ENCODE data around the gene PLTP.

Gene PLTP

GRCh38 chr20:45873409-45874103 is 38.4 kb downstream of the PLTP start:
- Histone ChIP-seq H3K27ac (no peak overlapping the region), H3K4me3 (no peak overlapping the region)
- DNase-seq (ENCODE audit: low spot score), result no peak
- no peak for TF ChIP-seq CTCF (IDR thresholded peaks at IDR 0.05)

- H3K4me3 ChIP-seq, result no peak overlapping the region
- no peak overlapping the region for H3K27ac ChIP-seq
- DNase-seq (ENCODE audit: low spot score), result no peak
- TF ChIP-seq CTCF (IDR thresholded peaks at IDR 0.05), result no peak
Measured at GRCh38 chr20:45872626-45873025, 39.3 kb downstream of the PLTP start.

- H3K4me3 ChIP-seq, result no peak overlapping the region
Measured at GRCh38 chr20:45867819-45868176, 44.2 kb downstream of the PLTP start.

GRCh38 chr20:45867136-45867818 is 44.7 kb downstream of the PLTP start:
- no peak for DNase-seq (ENCODE audit: low spot score)
- TF ChIP-seq CTCF (IDR thresholded peaks at IDR 0.05), result no peak
- no peak overlapping the region for H3K27ac ChIP-seq
- no peak overlapping the region for H3K4me3 ChIP-seq

More at GRCh38 chr20:45867819-45868176, 44.2 kb downstream of the PLTP start:
- no peak overlapping the region for H3K27ac ChIP-seq
- DNase-seq (ENCODE audit: low spot score), result no peak
- TF ChIP-seq CTCF (IDR thresholded peaks at IDR 0.05), result no peak

- no peak overlapping the region for H3K27ac ChIP-seq
- no peak overlapping the region for H3K4me3 ChIP-seq
- DNase-seq (ENCODE audit: low spot score), result no peak
- TF ChIP-seq CTCF (IDR thresholded peaks at IDR 0.05), result no peak
Measured at GRCh38 chr20:45866454-45866853, 45.5 kb downstream of the PLTP start.

GRCh38 chr20:45863543-45864470 is 48.1 kb downstream of the PLTP start:
- no peak for TF ChIP-seq CTCF (IDR thresholded peaks at IDR 0.05)
- no peak overlapping the region for H3K4me3 ChIP-seq
- no peak overlapping the region for H3K27ac ChIP-seq
- no peak for DNase-seq (ENCODE audit: low spot score)

Data from coronary artery (tissue), 2 donors.